ENCODE results near the gene CNTNAP2.

DNA sequence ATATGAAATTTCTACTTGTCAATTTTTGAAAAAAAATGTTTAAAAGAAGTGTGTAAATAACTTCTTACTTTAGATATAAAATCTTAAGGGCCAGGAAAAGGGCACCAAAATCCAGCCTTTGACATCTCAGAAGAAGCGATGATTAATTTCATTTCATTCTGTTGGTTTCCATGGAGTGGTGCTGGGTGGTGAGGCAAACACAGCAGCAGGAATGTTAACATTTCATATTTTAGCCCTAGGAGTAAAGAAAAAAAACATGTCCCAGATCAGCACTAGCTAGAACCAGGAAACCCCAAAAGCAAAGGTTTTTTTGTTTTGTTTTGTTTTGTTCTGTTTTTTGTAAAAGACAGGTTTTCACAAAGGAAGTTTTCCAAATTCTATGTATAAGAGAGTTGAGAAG is 2175.2 kb downstream of the CNTNAP2 start:
- TF ChIP-seq, protein P1, sequence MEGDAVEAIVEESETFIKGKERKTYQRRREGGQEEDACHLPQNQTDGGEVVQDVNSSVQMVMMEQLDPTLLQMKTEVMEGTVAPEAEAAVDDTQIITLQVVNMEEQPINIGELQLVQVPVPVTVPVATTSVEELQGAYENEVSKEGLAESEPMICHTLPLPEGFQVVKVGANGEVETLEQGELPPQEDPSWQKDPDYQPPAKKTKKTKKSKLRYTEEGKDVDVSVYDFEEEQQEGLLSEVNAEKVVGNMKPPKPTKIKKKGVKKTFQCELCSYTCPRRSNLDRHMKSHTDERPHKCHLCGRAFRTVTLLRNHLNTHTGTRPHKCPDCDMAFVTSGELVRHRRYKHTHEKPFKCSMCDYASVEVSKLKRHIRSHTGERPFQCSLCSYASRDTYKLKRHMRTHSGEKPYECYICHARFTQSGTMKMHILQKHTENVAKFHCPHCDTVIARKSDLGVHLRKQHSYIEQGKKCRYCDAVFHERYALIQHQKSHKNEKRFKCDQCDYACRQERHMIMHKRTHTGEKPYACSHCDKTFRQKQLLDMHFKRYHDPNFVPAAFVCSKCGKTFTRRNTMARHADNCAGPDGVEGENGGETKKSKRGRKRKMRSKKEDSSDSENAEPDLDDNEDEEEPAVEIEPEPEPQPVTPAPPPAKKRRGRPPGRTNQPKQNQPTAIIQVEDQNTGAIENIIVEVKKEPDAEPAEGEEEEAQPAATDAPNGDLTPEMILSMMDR (IDR thresholded peaks at IDR 0.05) = no peak
- TF ChIP-seq, protein P2, sequence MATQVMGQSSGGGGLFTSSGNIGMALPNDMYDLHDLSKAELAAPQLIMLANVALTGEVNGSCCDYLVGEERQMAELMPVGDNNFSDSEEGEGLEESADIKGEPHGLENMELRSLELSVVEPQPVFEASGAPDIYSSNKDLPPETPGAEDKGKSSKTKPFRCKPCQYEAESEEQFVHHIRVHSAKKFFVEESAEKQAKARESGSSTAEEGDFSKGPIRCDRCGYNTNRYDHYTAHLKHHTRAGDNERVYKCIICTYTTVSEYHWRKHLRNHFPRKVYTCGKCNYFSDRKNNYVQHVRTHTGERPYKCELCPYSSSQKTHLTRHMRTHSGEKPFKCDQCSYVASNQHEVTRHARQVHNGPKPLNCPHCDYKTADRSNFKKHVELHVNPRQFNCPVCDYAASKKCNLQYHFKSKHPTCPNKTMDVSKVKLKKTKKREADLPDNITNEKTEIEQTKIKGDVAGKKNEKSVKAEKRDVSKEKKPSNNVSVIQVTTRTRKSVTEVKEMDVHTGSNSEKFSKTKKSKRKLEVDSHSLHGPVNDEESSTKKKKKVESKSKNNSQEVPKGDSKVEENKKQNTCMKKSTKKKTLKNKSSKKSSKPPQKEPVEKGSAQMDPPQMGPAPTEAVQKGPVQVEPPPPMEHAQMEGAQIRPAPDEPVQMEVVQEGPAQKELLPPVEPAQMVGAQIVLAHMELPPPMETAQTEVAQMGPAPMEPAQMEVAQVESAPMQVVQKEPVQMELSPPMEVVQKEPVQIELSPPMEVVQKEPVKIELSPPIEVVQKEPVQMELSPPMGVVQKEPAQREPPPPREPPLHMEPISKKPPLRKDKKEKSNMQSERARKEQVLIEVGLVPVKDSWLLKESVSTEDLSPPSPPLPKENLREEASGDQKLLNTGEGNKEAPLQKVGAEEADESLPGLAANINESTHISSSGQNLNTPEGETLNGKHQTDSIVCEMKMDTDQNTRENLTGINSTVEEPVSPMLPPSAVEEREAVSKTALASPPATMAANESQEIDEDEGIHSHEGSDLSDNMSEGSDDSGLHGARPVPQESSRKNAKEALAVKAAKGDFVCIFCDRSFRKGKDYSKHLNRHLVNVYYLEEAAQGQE (IDR thresholded peaks at IDR 0.05; ENCODE audit: insufficient read depth in 1 of 2, low read depth in 2 of 2, low read length in 1 of 2) = no peak
- TF ChIP-seq SIN3A (IDR thresholded peaks at IDR 0.05; ENCODE audit: borderline replicate concordance, insufficient read depth, low read depth, low read length) = no peak
